HL-60/S4 treated with retinoic acid at 250 ng/mL for 4 days and 3 days (cell line): ENCODE measurements around the gene S100A9.
"Not testable (repeated sequence)": the region's sequence is repeated elsewhere in the genome, so short reads cannot be mapped to it uniquely, and the experiment has no call there.

ENCODE experiments used
- in situ Hi-C: fragments of 300-500 bp; cut with MboI; formaldehyde crosslinking; loops from 2 replicates; pipeline ENCODE4 v1.7.0; 2022; ENCODE audit warnings: low sequenced_read_pairs

The S100A9 gene

DNA sequence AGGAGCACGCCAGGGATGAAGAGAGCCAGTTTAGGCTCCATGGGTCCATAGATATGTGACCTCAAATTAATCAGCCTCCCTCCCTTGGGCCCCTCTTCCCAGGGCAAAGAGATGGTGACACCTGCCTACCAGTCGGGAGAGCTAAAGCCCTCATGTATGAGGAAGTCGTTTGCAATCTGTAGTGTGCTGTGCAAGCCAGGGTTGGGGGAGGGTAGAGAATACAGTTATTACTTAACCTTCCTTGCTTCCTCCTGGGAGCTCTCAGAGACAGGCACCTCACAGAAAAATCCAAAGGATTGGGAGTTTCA lies 13.0 kb upstream of the S100A9 start:
- in situ Hi-C loops: no loop called here

DNA sequence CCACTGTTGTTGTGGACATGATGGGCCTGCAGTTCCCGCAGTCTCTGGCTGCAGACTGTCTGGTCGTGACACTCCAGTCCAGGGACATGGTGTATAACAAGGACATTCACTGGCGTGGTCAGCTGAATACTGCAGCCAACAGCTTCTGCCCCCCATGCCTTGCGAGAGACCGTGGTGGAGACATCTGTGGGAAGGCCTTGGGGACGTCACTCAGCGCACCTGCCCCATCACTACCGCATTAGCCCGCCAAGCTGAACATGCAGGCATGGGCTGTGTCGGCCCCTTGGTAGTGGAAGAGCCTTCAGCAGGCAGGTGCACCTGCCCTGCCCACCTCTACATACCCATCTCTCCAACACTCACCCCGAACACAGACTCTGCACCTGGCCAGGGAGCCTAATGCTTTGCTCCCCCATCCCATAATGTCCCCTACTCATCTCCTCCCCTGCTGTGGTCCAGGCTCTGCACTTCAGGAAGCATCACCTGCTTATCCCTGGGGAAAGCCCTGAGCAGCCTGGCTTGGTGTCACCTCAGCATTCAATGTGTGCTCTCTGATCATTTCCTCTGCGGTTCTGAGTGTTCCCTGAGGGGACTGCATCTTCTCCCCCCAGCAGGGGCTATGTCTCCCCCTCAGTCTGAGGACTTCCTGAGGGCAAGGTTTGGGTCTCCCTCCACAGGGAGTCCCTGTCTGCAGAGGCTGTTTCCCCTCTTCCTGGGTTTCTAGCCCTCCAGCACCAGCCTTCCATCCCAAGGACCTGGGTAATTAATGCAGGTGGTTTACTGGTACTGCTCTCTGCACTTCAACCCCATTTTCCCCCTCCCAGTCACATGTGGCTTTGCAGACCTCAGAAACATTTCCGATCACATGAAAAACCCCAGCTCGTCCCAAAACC lies 12.2 kb upstream of the S100A9 start:
- in situ Hi-C loops: no loop called here

DNA sequence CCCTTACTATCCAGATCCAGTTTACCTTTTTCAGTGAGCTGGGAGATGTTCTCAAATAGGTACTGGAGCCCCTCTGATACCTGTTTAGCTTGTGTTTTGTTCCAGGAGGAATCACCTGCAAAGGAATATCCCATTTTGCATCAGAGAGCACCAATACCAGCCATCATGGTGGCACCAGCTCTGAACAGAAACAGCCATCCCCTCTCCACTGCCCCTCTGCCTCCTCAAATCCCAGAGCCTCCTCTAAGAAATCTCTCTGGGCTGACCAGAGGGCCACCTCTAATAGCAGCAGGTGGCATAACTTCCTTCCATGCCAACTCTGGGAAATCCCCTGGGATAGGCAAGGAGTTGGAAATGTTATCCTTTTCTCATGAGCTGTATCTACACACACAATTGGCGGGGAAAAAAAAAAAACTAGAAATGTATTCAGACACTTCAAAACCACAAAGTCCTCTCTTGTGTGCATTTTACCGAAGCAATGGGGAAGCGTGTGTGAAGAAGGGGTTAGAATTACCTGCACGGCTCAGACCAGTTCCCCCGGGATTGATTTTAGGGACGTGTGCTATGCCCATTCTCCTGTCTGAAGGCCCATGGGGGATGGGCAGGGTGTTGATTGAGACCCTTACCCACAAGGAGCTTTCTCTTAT lies 11.5 kb upstream of the S100A9 start:
- in situ Hi-C loops: no loop called here

DNA sequence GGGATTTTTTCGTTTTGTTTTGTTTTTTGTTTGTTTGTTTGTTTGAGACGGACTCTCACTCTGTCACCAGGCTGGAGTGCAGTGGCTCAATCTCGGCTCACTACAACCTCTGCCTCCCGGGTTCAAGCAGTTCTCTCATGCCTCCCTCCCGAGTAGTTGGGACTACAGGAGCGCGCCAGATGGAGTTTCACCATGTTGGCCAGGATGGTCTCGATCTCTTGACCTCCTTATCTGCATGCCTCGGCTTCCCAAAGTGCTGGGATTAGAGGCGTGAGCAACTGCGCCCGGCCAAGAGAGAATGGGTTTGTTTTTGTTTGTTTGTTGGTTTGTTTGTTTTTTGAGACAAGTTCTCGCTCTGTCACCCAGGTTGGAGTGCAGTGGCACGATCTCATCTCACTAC lies 10.6 kb upstream of the S100A9 start:
- in situ Hi-C loops: not testable (repeated sequence)

DNA sequence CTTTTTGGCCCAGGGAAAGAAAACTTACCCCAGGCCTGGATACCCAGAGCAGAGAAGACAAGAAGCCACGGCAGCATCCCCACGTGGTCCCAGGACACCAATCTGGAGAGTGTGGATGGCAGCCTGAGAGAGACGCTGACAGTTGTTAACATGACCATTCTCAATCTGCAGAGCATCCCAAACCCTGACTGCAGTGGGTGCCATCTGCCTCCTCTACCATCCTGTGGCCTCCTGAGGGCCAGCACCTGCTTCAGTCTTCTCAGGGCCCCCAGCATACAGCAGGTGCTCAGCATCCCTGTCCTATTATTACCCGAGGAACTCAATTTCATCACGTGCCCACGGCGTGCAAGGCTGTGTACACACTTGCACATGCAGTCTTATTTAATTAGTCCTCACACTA lies 9.8 kb upstream of the S100A9 start:
- in situ Hi-C loops: no loop called here

DNA sequence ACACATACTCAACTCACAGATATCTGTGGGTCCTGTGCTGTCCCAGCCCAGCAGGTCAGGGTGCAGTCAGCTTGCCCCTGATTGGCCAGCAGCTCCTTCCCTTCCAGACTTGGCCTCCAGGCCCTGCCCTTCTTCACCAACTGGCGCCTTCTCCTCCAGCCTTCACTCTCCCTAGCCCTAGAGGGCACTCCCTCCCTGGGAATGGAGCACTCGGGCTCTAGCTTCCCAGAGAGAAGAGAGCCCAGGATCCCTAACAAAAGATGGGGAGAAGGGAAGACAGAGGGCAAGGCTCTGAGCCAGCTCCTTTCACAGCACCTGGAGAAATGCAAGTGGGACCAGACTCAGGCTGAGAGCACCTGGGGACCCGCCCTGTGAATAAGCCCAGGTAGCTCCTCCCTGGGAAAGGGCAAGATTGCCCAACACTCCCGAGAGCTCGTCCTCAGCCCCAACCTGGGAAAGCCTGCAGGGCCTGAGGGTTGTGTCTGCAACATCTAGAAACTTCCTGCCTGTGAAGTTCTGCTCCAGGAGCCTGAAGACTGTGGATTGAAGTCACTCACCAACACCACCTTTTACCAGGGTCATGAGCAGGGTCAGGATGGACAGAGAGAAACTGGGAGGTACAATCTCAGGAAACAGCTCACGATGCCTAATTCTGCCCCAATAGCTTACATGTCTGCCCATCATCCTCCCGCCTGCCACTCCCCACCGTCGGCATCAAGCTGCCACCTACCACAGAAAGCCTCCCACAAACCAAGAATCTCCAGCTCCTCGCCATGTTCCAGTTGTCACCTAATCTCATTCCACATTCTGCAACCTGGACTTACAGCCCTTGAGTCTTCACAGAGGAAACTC lies 8.9 kb upstream of the S100A9 start, which contains the start of gene PGLYRP4:
PGLYRP4 (minus strand) TSS at position 331 of the 852 bp plus-strand sequence. CDS start 909 bp downstream, outside the sequence.
- in situ Hi-C loops: no loop called here

DNA sequence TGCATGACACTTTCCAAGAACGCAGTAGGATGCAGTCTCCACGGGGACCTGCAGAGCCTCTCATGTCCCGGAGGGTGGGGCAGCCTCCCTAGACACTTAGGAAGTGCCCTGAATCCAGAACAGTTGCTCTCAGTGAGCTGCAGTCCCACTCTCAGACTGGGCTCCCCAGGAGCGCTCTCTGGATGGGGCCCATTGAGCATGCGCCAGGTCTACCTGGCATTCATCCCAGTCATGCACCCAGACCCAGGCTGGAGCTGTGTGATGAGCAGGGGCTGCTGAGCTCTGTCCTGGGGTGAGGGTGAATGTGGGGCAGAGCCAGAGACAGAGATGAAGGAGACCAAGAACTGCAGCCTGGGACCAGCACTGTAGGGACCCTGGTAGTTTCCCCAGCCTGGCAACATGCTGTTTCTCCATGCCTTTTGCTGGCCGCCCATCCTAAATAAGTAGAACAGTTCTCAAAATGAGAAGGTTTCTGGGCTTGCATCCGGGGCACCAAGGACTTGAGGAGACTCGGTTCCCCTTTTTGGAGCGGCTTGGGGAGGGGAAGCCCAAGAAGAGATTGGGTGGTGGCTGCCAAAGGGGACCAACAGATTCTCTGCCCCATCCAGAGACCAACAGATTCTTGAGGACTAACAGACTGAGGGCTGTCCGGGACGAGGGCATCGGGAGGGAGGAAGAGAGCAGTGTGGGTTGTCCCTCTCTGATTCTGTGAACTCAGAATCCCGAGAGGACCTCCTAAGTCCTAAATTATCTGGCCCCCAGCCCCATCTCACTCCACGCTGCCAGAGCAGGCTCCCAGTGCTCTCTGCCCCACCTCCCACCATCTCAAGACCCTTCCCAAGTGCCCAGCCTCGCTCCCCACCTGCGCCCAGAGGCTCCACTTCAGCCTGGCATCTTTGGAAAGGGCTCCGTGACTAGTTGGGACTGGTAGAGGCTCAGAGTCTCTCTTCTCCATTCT lies 8.0 kb upstream of the S100A9 start:
- in situ Hi-C loops: loop anchor here (5.0 to 25.0 kb wide), 3 partner anchors 48 to 638 kb away; partner anchors contain the start of genes JTB, RAB13 and RPS27

DNA sequence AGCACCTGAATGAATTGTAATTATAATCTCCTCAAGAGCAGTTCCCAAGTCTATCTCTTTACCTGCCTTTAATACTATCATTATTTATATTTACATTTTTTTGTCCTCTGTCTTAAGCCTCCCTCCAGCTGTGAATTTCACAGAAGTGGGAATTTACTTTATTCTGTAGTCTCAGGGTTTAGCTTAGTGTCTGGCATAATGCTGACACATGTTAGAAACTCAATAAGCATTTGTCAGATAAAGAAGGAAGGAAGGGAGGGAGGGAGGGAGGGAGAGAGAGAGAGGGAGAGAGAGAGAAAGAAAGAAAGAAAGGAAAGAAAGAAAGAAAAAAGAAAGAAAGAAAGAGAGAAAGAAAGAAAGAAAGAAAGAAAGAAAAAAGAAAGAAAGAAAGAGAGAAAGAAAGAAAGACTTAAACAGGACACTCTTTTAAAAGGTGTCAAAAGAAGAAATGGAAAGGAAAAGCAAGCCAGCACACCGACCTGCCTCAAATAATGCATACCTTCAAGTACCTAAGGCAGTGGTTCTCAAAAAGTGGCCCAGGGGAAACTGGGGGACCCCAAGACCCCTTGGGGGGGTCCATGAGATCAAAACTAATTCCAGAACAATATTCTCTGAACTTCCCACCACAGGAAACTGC lies 7.2 kb upstream of the S100A9 start:
- in situ Hi-C loops: loop anchor here (5.0 to 25.0 kb wide), 3 partner anchors 47 to 637 kb away; partner anchors contain the start of genes JTB, RAB13 and RPS27

DNA sequence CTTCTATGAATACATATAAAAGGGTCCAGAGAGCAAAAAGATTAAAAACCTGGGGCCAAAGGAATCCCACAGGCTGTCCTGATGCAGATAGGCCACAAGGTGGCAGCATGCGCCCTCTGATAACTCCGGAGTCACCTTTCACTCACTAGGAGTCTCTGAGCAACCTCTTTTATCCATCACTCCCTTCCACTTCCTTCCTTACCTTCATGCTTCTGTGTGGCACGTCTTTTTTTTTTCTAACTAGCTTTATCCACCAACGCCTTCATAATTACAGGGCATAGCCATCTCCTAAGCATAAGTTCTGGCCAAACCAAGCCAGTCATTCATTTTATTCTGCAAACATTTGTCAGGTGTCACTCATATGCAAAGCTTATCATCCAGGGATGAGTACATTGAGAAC lies 5.1 kb upstream of the S100A9 start:
- in situ Hi-C loops: loop anchor here (5.0 to 25.0 kb wide), 3 partner anchors 45 to 635 kb away; partner anchors contain the start of genes JTB, RAB13 and RPS27

DNA sequence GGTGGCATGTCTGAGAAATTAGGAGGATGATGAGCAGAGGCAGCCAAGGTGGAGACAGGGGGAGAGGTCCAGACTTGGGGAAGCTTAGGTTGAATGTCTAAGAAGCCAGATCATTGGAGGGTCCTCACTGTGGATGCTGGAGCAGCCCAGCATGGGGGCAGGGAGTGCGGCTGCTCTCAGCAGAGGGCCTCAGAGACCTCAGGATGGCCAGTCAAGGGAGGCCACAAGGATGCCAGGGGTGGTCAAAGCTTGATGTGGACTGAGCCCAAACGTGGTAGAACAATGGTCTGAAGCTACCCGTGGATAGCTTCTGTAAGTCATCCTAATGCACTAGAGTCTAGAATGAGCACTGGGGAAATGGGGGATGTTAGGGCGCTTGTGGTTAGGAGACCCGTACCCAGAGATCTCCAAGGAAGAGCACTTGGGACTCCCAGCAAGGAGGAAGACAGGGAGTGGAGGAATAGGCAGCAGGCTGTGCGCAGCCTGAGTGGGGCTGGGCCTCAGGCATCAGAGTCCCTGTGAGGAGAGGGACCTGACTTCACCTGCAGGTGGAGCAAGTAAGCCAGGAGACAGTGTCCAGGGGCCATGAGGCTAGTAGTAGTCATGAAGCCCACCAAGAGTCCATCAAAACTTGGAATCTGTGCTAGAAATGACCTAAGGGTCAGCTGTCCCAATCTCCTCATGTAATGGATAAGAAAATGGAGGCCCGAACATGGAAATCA lies 4.3 kb upstream of the S100A9 start:
- in situ Hi-C loops: loop anchor here (5.0 to 25.0 kb wide), 3 partner anchors 44 to 634 kb away; partner anchors contain the start of genes JTB, RAB13 and RPS27

DNA sequence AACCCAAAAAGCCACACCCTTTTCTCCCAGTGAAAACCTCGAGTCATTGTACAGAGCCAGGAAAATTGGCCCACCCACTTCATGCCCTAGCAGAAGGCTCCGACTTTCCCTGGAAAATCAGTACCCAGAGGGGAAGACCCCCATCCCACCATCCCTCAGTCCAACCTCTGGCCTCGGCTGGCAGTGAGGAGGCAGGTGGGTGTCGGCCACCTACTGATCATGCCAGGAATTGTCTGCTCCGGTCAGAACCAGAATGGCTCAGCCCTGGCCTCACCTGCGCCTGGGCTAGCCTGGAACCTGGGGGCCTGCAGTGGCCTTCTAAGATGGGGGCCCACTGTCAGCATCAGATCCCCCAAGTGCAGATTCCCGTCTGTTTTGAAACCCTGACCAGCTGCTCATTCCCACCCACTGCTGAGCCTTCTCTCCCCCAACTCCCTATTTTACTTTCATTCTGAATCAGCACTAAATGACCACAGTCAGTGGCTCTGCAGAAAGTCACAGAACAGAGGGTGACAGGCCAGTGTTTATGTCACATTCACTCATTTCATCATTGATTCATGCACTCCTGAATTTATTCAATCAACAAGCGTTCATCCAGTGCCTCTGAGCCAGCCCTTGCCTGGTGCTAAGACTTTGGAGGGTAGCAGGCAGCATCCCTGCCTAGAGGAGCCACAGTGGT lies 3.0 kb upstream of the S100A9 start:
- in situ Hi-C loops: loop anchor here (5.0 to 25.0 kb wide), 3 partner anchors 43 to 633 kb away; partner anchors contain the start of genes JTB, RAB13 and RPS27

DNA sequence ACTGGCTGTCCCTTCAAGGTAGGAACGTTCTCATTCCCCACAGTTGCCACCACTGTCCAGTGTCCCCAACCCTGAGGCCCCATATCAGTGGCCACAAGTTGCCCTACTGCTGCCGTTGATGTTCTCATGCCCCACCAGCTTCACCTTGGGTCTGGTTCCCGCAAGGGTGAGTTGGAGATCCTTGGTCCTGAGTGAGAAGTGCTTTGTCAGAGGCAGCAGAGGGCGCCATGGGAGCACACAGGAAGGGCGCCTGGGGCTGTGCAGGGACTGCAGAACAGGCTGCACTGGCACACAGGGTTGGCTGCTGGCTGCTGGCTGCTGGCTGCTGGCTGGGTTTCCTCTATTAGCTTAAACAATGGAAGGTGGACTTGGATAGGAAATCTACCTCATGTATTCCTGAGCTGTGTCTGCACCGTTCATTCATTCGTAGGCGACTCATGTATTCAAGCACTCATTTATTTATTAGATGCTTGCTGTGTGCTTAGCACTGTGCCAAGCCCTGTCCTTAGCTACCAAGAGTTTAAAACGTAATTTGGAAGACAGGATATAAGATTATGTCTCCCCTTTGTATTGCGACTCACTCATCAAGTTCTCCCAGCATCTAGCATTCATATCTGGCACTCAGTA lies 2.1 kb upstream of the S100A9 start:
- in situ Hi-C loops: loop anchor here (25.0 kb wide), 1 partner anchor 632 kb away; the partner anchor contains the start of genes JTB, RAB13 and RPS27

DNA sequence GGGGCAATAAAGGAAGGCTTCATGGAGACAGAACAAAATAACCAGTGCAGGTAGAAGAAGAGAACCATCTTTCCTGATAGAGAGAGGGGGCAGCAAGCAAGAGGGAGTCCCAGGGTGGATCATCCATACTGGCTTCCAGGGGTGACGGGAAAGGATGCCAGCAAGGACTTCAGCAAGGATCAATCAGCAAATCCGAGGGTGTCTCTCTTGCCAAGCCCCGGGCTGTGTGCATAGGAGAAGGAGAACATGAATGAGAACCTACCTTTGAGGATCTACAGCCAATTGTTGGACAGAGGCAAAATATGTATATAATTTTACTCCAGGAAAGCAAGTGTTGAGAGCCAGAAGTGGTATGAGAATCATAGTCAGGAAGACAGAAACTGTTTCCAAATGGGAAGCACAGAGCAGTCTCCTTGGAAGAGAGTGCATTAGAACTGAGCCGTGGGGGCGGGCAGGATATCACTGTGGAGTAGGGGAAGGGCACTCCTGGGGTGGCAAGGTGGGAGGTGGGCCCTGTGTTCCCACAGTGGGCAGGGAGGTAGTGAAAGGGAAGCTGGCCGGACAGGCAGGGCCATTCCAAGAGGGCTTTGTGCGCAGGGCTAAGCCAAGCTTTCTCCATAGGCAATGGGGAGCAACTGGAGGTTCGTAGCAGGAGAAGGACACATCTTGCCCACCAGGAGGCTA lies 1.1 kb upstream of the S100A9 start:
- in situ Hi-C loops: loop anchor here (25.0 kb wide), 1 partner anchor 631 kb away; the partner anchor contains the start of genes JTB, RAB13 and RPS27

DNA sequence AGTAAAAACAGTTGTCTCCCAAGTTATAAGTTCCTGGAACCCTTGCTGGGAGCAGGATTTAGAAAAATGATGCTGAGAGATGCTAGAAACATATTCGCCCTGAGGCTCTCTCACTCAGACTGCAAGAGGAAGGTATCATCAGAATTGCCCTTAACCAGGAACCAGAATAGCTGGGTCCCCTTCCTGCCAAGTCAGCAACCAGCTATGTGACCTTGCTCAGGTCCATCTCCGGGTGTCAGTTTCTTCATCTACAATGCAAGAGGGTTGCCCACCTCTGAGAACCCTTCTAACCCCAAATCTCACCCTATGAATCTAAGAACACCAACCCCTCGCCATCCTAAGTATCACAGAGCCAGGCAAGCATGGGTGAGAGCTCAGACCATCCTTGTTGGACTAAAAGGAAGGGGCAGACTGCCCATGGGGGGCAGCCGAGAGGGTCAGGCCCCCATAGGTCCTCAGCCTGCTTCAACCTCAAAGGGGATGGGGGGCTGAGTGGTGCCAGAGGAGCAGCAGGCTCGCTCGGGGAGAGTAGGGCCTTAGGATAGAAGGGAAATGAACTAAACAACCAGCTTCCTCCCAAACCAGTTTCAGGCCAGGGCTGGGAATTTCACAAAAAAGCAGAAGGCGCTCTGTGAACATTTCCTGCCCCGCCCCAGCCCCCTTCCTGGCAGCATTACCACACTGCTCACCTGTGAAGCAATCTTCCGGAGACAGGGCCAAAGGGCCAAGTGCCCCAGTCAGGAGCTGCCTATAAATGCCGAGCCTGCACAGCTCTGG lies 390 bp upstream of the S100A9 start:
- in situ Hi-C loops: loop anchor here (25.0 kb wide), 1 partner anchor 630 kb away; the partner anchor contains the start of genes JTB, RAB13 and RPS27

DNA sequence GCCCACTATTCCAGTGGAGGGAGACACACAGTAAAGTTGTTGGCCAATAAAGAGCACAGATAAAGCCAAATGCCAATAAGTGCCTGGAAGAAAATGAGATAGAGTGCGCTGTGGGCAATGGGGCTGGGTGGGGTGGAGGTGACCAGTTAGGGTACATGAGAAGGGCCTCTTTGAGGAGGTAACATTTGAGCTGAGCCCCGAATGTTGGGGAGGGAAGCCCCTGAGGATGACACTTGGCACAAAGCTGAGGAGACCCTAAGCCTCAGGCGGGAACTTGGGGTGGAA lies 979 bp downstream of the S100A9 start:
- in situ Hi-C loops: loop anchor here (25.0 kb wide), 1 partner anchor 629 kb away; the partner anchor contains the start of genes JTB, RAB13 and RPS27

DNA sequence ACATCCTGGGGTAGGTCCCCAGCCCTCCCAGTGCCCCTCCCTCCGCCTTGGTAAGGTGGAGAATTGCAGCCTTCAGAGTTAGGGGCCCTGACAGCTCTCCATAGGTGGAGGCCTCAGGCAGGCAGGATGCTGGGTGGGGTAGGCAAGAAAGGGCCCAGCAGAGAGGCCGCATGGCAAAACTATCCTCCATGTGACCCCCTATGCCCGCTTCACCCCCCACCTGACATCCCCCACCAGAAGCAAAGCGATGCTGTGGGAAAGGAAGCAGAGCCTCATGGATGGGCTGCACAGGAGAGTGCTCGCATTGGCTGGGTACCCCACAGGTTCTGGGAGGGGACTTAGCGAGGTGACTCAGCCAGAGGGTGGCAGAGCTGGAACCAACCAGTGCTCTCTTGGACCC lies 1.6 kb downstream of the S100A9 start:
- in situ Hi-C loops: loop anchor here (25.0 kb wide), 1 partner anchor 628 kb away; the partner anchor contains the start of genes JTB, RAB13 and RPS27
